ENCODE measurements around the gene EAPP.
"Not testable (repeated sequence)": the region's sequence is repeated elsewhere in the genome, so short reads cannot be mapped to it uniquely, and the experiment has no call there.

EAPP gene

DNA sequence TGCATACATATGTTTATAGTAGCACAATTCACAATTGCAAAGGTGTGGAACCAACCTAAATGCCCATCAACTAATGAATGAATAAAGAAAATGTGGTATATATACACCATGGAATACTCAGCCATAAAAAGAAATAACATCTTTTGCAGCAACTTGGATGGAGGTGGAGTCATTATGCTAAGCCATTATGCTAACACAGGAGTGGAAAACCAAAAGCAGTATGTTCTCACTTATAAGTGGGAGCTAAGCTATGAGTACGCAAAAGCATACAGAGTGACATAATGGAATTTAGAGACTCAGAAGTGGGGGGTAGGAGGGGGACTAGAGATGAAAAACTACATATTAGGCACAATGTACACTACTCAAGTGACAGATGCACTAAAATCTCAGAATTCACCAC lies 61.2 kb downstream of the EAPP start:
- no peak for DNase-seq

DNA sequence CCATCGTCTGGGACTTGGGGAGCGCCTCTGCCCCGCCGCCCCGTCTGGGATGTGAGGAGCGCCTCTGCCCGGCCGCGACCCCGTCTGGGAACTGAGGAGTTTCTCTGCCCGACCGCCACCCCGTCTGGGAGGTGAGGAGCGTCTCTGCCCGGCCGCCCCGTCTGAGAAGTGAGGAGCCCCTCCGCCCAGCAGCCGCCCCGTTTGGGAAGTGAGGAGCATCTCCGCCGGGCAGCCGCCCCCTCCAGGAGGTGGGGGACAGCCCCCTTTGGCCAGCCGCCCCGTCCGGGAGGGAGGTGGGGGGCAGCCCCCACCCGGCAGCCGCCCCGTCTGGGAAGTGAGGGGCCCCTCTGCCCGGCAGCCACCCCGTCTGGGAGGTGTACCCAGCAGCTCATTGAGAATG lies 63.5 kb downstream of the EAPP start:
- not testable (repeated sequence) for DNase-seq

DNA sequence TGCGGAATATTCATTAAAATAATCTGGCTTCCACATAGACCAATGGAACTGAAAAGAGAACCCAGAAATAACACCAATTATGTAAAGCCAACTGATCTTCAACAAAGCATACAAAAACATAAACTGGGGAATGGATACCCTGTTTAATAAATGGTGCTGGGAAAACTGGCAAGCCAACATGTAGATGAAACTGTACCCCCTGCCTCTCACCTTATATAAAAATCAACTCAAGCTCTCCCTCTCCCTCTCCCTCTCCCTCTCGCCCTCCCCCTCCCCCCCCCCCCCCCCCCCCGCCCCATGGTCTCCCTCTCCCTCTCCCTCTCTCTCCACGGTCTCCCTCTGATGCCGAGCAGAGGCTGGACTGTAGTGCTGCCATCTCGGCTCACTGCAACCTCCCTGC lies 64.3 kb downstream of the EAPP start:
- DNase-seq, result no peak

DNA sequence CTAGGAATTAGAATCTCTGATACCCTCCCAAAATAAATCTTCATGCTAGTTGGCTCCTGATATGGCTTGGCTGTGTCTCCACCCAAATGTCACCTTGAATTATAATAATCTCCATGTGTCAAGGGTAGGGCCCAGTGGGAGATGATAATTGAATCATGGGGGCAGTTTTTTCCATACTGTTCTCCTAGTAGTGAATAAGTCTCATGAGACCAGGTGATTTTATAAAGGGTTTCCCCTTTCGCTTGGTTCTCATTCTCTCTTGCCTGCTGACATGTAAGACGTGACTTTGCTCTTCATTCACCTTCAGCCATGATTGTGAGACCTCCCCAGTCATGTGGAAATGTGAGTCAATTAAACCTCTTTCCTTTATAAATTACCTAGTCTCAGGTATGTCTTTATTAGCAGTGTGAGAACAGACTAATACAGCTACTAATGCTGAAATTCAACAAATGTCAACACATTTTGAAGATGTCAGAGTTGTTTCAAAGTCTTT lies 65.3 kb downstream of the EAPP start:
- no peak for DNase-seq

DNA sequence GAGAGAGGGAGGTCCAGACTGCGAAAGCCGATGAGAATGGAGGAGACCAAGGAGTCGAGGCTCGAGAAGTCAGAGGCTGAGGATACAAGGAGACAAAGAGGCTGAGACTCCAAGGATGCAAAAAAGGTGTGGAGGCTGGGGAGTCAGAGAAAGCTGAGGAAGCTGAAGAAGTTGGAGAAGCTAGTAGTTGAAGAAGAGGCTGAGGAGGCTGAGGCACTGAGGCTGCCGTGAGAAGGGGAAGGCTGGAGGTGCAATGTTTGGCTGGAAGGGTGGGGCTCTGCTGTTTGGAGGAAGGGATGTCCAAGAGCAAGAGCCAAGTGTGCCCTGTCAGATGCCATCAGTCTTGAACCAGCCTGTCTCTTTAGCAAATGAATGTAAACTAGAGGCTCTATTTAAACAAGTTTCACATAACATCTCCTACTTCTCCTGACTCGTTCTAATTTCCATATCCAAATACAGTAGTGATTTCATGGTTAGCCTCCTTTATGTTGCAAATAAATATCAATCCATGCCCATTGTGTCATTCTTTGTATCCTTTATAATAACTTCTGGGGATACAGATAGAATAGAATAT lies 66.7 kb downstream of the EAPP start:
- DNase-seq, result no peak

DNA sequence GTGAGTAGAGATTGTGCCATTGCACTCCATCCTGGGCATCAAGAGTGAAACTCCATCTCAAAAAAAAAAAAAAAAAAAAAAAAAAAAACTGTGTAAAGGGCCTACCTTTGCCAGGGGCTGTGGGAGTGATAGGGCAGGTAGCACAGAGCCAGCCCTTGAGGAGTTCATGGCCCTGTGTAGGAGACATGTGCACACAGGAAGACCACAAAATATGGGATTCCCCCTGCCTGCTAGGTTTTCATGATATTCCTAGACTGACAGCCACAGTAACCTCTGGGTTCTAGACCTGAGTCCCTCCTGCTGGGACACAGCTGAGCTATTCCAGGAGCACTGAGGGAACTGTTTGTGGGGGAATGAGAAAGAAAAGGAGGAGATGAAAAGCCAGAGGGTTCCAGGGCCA lies 69.2 kb downstream of the EAPP start:
- DNase-seq, result no peak

DNA sequence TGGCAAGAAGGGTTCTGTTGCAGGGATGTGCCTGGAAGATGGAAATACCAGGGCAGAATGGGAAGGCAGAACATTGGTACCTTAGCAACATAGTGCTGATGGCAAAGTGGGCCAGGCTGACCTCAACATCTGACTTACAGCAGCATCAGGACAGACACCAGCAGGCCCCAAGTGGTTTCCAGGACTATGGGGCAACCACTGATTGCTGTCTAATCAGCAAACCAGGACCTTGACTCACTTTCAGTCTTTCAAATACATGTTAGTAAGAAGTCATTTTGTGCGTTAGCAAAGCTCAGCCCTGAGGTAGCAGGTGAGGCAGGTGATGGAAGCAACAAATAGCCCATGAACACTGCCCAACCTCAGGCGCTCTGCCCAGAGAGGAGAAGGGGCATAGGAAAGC lies 72.8 kb downstream of the EAPP start:
- DNase-seq, result no peak
